GM12878 (cell line): ENCODE data around the gene IL27RA. TPM values are rescaled to one million over a fixed set of nuclear protein-coding genes. Genes with fewer than 3 reads are reported as not detected.

Experiments used
- BACH1 ChIP-seq: fragments of 450-650 bp; IDR thresholded peaks from 2 replicates; pipeline ENCODE4 v1.6.1; 2017; ENCODE audit warnings: mild to moderate bottlenecking, borderline replicate concordance
- CBX3 ChIP-seq: fragments of 200-600 bp; sonication (generic); IDR thresholded peaks from 2 replicates; pipeline ENCODE4 v1.6.1; 2016; ENCODE audit warnings: low read depth, borderline replicate concordance
- EED ChIP-seq: sonication (generic); IDR thresholded peaks from 2 replicates; pipeline ENCODE4 v1.6.1; 2016; ENCODE audit warnings: antibody characterized with exemption, low read depth
- EGR1 ChIP-seq, 2 experiments: IDR thresholded peaks; 1 replicate in 1 of 2; 2 replicates in 1 of 2; pipeline ENCODE4 v1.6.1; 2011 to 2012; ENCODE audit warnings: low read depth in 2 of 2, low read length in 2 of 2, borderline replicate concordance in 1 of 2, mild to moderate bottlenecking in 1 of 2, moderate library complexity in 1 of 2
- EP300 ChIP-seq, 2 experiments: fragments of 150-350 bp in 1 of 2; IDR thresholded peaks; 2 replicates each; pipeline ENCODE4 v1.6.1; 2011 to 2012; ENCODE audit warnings: low read depth in 2 of 2, low read length in 2 of 2, borderline replicate concordance in 1 of 2, improper control_type of control experiment in 1 of 2, inconsistent platforms in 1 of 2; ENCODE audit not compliant: control insufficient read depth in 1 of 2
- GABPA ChIP-seq: IDR thresholded peaks from 2 replicates; pipeline ENCODE4 v1.6.1; 2014; ENCODE audit warnings: antibody characterized with exemption, low read depth, mild to moderate bottlenecking, inconsistent platforms
- HDAC6 ChIP-seq: fragments of 200-600 bp; sonication (generic); IDR thresholded peaks from one replicate; pipeline ENCODE4 v1.8.0; 2017; ENCODE audit warnings: antibody characterized with exemption; ENCODE audit not compliant: unreplicated experiment
- HDGF ChIP-seq: fragments of 450-650 bp; IDR thresholded peaks from 2 replicates; pipeline ENCODE4 v1.6.1; 2016; ENCODE audit warnings: antibody characterized with exemption
- KLF5 ChIP-seq: fragments of 450-650 bp; IDR thresholded peaks from 2 replicates; pipeline ENCODE4 v1.6.1; 2014; ENCODE audit warnings: mild to moderate bottlenecking; ENCODE audit not compliant: partially characterized antibody
- MLLT1 ChIP-seq: fragments of 450-650 bp; IDR thresholded peaks from 2 replicates; pipeline ENCODE4 v1.6.1; 2016; ENCODE audit warnings: mild to moderate bottlenecking
- MTA2 ChIP-seq: fragments of 450-650 bp; IDR thresholded peaks from 2 replicates; pipeline ENCODE4 v1.6.1; 2016; ENCODE audit warnings: low read depth, mild to moderate bottlenecking, moderate library complexity
- MTA3 ChIP-seq: IDR thresholded peaks from 2 replicates; pipeline ENCODE4 v1.6.1; 2012; ENCODE audit warnings: low read length, inconsistent platforms, borderline replicate concordance
- NFYB ChIP-seq: IDR thresholded peaks from 2 replicates; pipeline ENCODE4 v1.6.1; 2011; ENCODE audit warnings: low read depth, mild to moderate bottlenecking, low read length, improper control_type of control experiment, moderate library complexity; ENCODE audit not compliant: insufficient read depth
- NR2C1 ChIP-seq: fragments of 450-650 bp; IDR thresholded peaks from 2 replicates; pipeline ENCODE4 v1.6.1; 2017; ENCODE audit warnings: antibody characterized with exemption, mild to moderate bottlenecking, moderate library complexity
- NR2C2 ChIP-seq: IDR thresholded peaks from 2 replicates; pipeline ENCODE4 v1.6.1; 2011; ENCODE audit warnings: borderline replicate concordance, low read depth; ENCODE audit not compliant: control insufficient read depth, insufficient read length
- RCOR1 ChIP-seq: conservative IDR thresholded peaks from 2 replicates; pipeline ENCODE4 v1.6.1; 2012; ENCODE audit warnings: low read depth, low read length, improper control_type of control experiment
- RELA ChIP-seq: fragments of 450-650 bp; IDR thresholded peaks from 2 replicates; pipeline ENCODE4 v1.8.0; 2014; ENCODE audit warnings: borderline replicate concordance; ENCODE audit not compliant: partially characterized antibody
- SMAD1 ChIP-seq: fragments of 450-650 bp; IDR thresholded peaks from 2 replicates; pipeline ENCODE4 v1.6.1; 2018; ENCODE audit warnings: mild to moderate bottlenecking, low read depth; ENCODE audit not compliant: partially characterized antibody
- SREBF1 ChIP-seq: IDR thresholded peaks from 2 replicates; pipeline ENCODE4 v1.6.1; 2012; ENCODE audit warnings: mild to moderate bottlenecking, low read length
- TBL1XR1 ChIP-seq: IDR thresholded peaks from 2 replicates; pipeline ENCODE4 v1.6.1; 2012; ENCODE audit warnings: low read depth, low read length, improper control_type of control experiment
- TCF12 ChIP-seq: IDR thresholded peaks from 2 replicates; pipeline ENCODE4 v1.6.1; 2011; ENCODE audit warnings: low read depth, mild to moderate bottlenecking, low read length
- ZNF217 ChIP-seq: fragments of 450-650 bp; IDR thresholded peaks from 2 replicates; pipeline ENCODE4 v1.6.1; 2017; ENCODE audit warnings: antibody characterized with exemption, mild to moderate bottlenecking
- ZNF384 ChIP-seq: IDR thresholded peaks from 2 replicates; pipeline ENCODE4 v1.6.1; 2012; ENCODE audit warnings: low read depth, mild to moderate bottlenecking, low read length, improper control_type of control experiment, borderline replicate concordance
- polyA plus RNA-seq, 11 experiments: library from polyadenylated mRNA; depleted of rRNA in 4 of 11; unstranded in 6 of 11; stranded (reverse) in 5 of 11; fragments of >200 nt; fragmentation: Nextera tagmentation in 4 of 11; fragmentation: Illumina TruSeq in 1 of 11; extraction: Ambion mirVana in 4 of 11; extraction: Trizol in 1 of 11; gene quantifications; 1 replicate in 1 of 11; 2 replicates in 10 of 11; pipeline versions ENCODE4 v1.2.1 to v1.2.3, GENCODE V29; 2011 to 2016; ENCODE audit warnings: inconsistent platforms in 2 of 11, missing spikeins in 2 of 11, low read depth in 1 of 11
- total RNA-seq, 4 experiments: library from RNA; depleted of rRNA in 3 of 4; stranded (reverse); fragments of >200 nt in 3 of 4; fragmentation: Illumina TruSeq in 1 of 4; extraction: Trizol in 1 of 4; gene quantifications; 2 replicates each; pipeline versions ENCODE4 v1.2.1 to v1.2.3, GENCODE V29; 2013 to 2021
- TF ChIP-seq, protein P1 (sequence below), 3 experiments: IDR thresholded peaks in 2 of 3; conservative IDR thresholded peaks in 1 of 3; 2 replicates each; pipeline ENCODE4 v1.5.1; 2011; ENCODE audit warnings: low read depth in 3 of 3, low read length in 3 of 3, mild to moderate bottlenecking in 3 of 3, control low read depth in 2 of 3, moderate library complexity in 2 of 3, inconsistent platforms in 1 of 3, mixed read lengths in 1 of 3; ENCODE audit not compliant: control insufficient read depth in 2 of 3, insufficient read depth in 1 of 3; ENCODE audit errors: extremely low read depth in 1 of 3

The IL27RA gene
- total and polyA plus RNA-seq, 10 of the 15 experiments (the other 5 are each of a cell fraction or from before 2014, with no cell fraction given) = 8.4 to 63.5 (median 41.2) TPM

- TF ChIP-seq TCF12 = no peak
- TF ChIP-seq EED = no peak
- no peak for TF ChIP-seq GABPA
- TF ChIP-seq CBX3 = no peak
- TF ChIP-seq EGR1 (IDR thresholded peaks at IDR 0.05; ENCODE audit: borderline replicate concordance in 1 of 2, low read depth in 2 of 2, low read length in 2 of 2) = peak in 1 of 2 experiments; percentile 91; a peak in 2 of 3 replicates
- peak; percentile 27; the same call in 1 of the 2 replicates for TF ChIP-seq MTA2
- no peak for TF ChIP-seq EP300 (IDR thresholded peaks at IDR 0.05; ENCODE audit: borderline replicate concordance in 1 of 2, control insufficient read depth in 1 of 2, low read depth in 2 of 2, low read length in 2 of 2)
- TF ChIP-seq, protein P1, sequence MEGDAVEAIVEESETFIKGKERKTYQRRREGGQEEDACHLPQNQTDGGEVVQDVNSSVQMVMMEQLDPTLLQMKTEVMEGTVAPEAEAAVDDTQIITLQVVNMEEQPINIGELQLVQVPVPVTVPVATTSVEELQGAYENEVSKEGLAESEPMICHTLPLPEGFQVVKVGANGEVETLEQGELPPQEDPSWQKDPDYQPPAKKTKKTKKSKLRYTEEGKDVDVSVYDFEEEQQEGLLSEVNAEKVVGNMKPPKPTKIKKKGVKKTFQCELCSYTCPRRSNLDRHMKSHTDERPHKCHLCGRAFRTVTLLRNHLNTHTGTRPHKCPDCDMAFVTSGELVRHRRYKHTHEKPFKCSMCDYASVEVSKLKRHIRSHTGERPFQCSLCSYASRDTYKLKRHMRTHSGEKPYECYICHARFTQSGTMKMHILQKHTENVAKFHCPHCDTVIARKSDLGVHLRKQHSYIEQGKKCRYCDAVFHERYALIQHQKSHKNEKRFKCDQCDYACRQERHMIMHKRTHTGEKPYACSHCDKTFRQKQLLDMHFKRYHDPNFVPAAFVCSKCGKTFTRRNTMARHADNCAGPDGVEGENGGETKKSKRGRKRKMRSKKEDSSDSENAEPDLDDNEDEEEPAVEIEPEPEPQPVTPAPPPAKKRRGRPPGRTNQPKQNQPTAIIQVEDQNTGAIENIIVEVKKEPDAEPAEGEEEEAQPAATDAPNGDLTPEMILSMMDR (IDR thresholded peaks at IDR 0.05 in 2 of 3, conservative IDR thresholded peaks at IDR 0.05 in 1 of 3; ENCODE audit: control insufficient read depth in 2 of 3, extremely low read depth in 1 of 3, insufficient read depth in 1 of 3, low read depth in 3 of 3, low read length in 3 of 3) = no peak
- TF ChIP-seq SMAD1 = no peak
- TF ChIP-seq TBL1XR1 = no peak
- TF ChIP-seq HDGF = peak; percentile 50; the same call in 1 of the 2 replicates
- TF ChIP-seq MLLT1 = 0 out of 2 replicates have a peak, but pooled peaks have one; percentile 9
- TF ChIP-seq SREBF1 = no peak
- no peak for TF ChIP-seq ZNF217
- TF ChIP-seq NR2C2 = no peak
- no peak for TF ChIP-seq MTA3
- no peak for TF ChIP-seq ZNF384
- no peak for TF ChIP-seq RCOR1
- TF ChIP-seq NFYB = no peak
- TF ChIP-seq KLF5 = no peak
- peak; percentile 34; the same call in 1 of the 2 replicates for TF ChIP-seq NR2C1
- no peak for TF ChIP-seq BACH1
- TF ChIP-seq RELA = no peak
- TF ChIP-seq HDAC6 = no peak
Observed at GRCh38 chr19:14030997-14031718, 404 bp upstream of the IL27RA start (continued).
